Measurements from ENCODE around the gene MS4A4E.
"Not testable (repeated sequence)": the region's sequence is repeated elsewhere in the genome, so short reads cannot be mapped to it uniquely, and the experiment has no call there.

Gene MS4A4E

DNA sequence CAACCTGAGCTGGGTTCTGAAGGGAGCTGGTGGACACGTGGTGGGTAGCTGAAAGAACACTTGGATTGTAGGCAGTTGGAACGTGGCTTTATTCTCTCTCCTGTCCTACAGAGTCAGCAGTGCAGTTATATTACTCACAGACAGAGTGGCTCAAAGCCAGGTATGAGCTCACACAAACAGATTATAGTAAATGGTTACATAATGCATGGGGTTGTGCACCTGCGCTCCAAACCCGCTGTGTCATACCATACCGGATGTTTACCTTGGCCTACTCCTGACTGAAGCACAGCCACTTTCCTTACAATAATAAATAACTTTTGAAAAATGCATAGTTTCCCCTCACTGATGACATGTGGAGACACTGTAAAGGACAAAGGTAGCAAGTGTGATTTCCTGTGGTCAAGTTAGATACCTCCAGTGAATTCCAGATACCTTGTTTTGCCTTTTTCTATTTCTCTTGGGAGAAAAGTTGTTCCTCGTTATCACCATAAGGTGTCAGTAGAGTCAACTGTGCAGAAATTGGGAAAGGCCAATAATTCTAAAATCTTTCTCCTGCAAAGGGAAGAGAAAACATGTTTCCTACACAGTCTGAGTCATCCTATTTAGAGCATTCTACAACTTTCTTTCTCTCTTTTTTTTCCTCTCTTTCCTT lies 73.5 kb downstream of the MS4A4E start:
- DNase-seq, result no peak

GRCh38 chr11:60168306-60168705 lies 74.6 kb downstream of the MS4A4E start:
- no peak for DNase-seq

DNA sequence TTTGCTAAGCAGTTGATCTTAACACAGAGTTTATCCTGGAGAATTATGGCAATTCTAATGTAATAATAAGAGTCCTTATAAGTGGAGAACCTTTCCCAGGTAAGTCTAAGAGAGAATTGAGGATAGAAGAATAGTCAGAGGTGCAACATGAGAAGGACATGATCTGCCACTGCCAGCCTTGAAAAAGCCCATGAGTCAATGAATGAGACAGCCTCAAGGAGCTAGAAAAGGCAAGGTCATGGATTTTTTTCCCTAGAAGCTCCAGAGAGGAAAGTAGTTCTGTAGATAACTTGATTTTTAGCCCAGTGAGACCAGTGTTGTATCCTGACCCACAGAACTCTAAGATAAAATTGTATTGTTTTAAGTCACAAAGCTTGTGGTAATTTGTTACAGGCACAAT lies 77.0 kb downstream of the MS4A4E start:
- no peak for DNase-seq

GRCh38 chr11:60165538-60165937 lies 77.4 kb downstream of the MS4A4E start:
- DNase-seq, result no peak

DNA sequence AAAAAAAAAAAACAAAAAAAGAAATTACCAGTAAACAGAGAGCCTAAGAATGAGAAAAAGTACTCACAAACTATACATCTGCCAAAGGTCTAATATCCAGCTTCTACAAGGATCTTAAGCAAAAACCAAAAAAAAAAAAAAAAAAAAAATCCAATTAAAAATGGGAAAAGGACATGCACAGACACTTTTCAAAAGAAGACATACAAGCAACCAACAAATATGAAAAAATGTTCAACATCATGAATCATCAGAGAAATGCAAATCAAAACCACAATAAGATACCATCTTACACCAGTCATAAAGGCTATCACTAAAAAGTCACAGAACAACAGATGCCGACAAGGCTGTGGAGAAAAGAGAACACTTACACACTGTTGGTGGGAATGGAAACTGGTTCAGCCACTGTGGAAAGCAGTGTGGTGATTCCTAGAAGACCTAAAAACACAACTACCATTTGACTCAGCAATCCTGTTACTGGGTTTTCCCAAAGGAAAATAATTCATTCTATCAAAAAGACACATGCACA lies 78.3 kb downstream of the MS4A4E start:
- DNase-seq, result no peak

DNA sequence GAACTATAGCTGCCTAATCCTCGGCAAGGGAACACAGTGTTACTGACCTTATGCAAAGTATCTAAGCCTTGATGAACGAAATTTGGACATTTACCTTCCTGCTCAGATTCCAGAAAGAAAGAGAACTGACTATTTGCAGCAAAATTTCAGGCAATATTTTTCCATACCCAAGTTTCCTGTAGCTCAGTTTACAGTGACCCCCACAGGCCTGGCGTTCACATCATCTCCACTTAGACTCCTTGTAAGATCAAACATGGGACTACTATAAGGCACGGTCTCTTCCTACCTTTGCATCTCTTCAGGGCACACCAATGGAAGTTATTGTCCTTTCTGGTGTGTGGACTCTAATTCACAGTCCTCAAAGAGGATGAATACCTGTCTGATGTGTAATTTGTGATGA lies 81.2 kb downstream of the MS4A4E start:
- no peak for DNase-seq

DNA sequence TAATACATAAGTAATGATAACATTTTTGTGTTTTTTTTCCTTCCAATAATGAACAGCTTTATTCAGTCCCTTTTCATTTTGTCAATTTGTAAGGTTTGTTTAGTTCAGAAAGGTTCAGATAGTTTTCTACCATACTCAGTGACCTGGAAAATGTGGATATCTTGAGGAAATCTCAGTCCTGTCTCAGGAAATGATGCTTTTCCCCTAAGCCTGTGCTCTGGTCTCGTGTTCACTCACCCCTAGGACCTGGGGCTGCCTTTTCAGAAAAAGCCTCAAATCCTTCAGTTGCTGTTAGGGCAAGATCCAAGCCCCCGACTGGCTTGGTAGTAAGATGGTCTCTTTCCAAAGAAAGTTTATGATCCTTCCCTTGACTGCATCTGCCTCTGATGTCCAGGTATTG lies 81.8 kb downstream of the MS4A4E start:
- DNase-seq, result no peak

GRCh38 chr11:60159868-60160267 lies 83.1 kb downstream of the MS4A4E start:
- DNase-seq, result no peak

- no peak for DNase-seq
These were observed 83.7 kb downstream of the MS4A4E start for GRCh38 chr11:60159284-60159683.

- DNase-seq, result no peak
These were observed 84.3 kb downstream of the MS4A4E start for GRCh38 chr11:60158636-60159035.

DNA sequence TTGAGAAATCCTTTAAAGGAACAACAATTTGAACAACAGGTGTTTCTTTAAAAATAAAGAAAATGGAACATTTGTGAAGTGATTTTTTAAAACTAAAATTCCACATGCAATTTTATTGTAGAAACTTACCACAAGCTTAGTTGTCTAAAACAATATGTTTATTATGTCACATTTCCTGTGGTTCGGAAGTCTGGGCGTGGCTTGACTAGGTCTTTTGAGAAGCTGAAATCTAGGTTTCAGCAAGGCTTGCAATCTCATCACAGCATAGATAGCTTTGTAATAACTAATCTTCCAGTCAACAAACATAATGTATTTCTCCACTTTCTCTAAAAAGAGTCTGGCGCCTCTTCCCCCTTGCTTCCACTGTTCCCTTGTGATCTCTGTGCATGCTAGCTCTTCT lies 87.0 kb downstream of the MS4A4E start:
- DNase-seq, result no peak

GRCh38 chr11:60152727-60153126 lies 90.2 kb downstream of the MS4A4E start:
- DNase-seq, result not testable (repeated sequence)

- no peak for DNase-seq
These were observed 92.7 kb downstream of the MS4A4E start for GRCh38 chr11:60150279-60150678.

Measured in stimulated activated CD4-positive, alpha-beta T cell treated with anti-CD3 and anti-CD28 coated beads, Interleukin-4, amount 100 ng/mL, for 4 hours (primary cell).